GM12892 (cell line): ENCODE measurements around the gene INO80C.

Experiments
- POLR2A ChIP-seq: IDR thresholded peaks from 2 replicates; pipeline ENCODE4 v1.6.1; 2011; ENCODE audit warnings: low read depth, low read length, control low read depth
- POLR2AphosphoS5 ChIP-seq: IDR thresholded peaks from 2 replicates; pipeline ENCODE4 v1.6.1; 2011; ENCODE audit warnings: low read depth, low read length, control low read depth

DNA sequence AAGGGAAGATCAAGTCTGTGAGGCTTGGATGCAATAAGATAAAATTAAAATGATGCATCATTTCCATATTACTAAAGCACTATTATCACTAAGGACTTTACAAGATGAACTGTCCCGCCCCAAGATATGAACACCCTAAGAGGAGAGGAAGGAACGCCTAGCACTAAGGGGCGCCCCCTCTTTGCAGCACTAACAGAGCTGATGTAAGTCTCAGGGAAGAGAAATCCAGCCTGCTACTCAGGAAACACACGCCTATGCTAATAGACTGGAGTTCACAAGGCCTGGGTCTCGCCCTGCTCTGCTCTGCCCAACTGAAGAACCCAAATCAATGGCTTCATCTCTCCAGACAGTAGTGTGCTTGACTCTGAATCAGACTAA lies 6.1 kb downstream of the INO80C start:
- TF ChIP-seq POLR2AphosphoS5: no peak
- TF ChIP-seq POLR2A: no peak
